ENCODE data around the gene PCSK2. TPM values are rescaled to one million over a fixed set of nuclear protein-coding genes. Genes with fewer than 3 reads are reported as not detected.

Gene PCSK2
- total RNA-seq, 3 donors from 2014 or later (not counting 1 experiment from before 2014, with no cell fraction given): not detected

- no peaks in the 10 kb centered on the region for H3K36me3 ChIP-seq (ENCODE audit: control insufficient read depth, insufficient read depth, low read length)
- no peak for ATAC-seq
- intact Hi-C loops (cut with micrococcal nuclease): loop anchor here (5.0 to 10.0 kb wide), 2 partner anchors 458 to 960 kb away; partner anchors contain the start of genes DZANK1, MGME1, POLR3F and SNX5
- no peaks in the 10 kb centered on the region for H3K27me3 ChIP-seq (ENCODE audit: control insufficient read depth, insufficient read depth, low read length)
- H3K4me1 ChIP-seq (ENCODE audit: control insufficient read depth, insufficient read depth, low read length): peaks cover 63% of the 10 kb centered on the region
- H3K36me3 Mint-ChIP-seq: no peaks in the 10 kb centered on the region
- no peak overlapping the region for H3K4me3 ChIP-seq (ENCODE audit: low read length)
- H3K27ac ChIP-seq (ENCODE audit: low read length): peak overlapping the region; percentile 74
- DNase-seq: peak in 1 of 2 donors; percentile 22
- TF ChIP-seq, protein P1, sequence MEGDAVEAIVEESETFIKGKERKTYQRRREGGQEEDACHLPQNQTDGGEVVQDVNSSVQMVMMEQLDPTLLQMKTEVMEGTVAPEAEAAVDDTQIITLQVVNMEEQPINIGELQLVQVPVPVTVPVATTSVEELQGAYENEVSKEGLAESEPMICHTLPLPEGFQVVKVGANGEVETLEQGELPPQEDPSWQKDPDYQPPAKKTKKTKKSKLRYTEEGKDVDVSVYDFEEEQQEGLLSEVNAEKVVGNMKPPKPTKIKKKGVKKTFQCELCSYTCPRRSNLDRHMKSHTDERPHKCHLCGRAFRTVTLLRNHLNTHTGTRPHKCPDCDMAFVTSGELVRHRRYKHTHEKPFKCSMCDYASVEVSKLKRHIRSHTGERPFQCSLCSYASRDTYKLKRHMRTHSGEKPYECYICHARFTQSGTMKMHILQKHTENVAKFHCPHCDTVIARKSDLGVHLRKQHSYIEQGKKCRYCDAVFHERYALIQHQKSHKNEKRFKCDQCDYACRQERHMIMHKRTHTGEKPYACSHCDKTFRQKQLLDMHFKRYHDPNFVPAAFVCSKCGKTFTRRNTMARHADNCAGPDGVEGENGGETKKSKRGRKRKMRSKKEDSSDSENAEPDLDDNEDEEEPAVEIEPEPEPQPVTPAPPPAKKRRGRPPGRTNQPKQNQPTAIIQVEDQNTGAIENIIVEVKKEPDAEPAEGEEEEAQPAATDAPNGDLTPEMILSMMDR (IDR thresholded peaks at IDR 0.05): no peak
- H3K4me1 Mint-ChIP-seq: peaks cover 75 to 76% of the 10 kb centered on the region in 2 donors
- H3K9me3 ChIP-seq (ENCODE audit: control insufficient read depth, insufficient read depth, low read length): no peaks in the 10 kb centered on the region
- H3K27ac Mint-ChIP-seq: peak overlapping the region; percentile 85 to 93
- no CpG with 5 or more reads among the region's 2 CpGs for WGBS (ENCODE audit: insufficient coverage)
- H3K27me3 Mint-ChIP-seq (ENCODE audit: low read depth in 2 of 2): no peaks in the 10 kb centered on the region
- peak overlapping the region; percentile 83 for H3K4me3 Mint-ChIP-seq
- H3K9me3 Mint-ChIP-seq: no peaks in the 10 kb centered on the region
Measured at GRCh38 chr20:17507032-17507431, 280.2 kb downstream of the PCSK2 start.

GRCh38 chr20:17507531-17507930 lies 280.7 kb downstream of the PCSK2 start:
- Mint-ChIP-seq H3K9me3 (no peaks in the 10 kb centered on the region), H3K27me3 (ENCODE audit: low read depth in 2 of 2) (no peaks in the 10 kb centered on the region), H3K4me3 (peak overlapping the region; percentile 83), H3K36me3 (no peaks in the 10 kb centered on the region), H3K27ac (peak overlapping the region; percentile 85 to 93), H3K4me1 (peaks cover 77 to 79% of the 10 kb centered on the region in 2 donors)
- no peak overlapping the region for H3K27ac ChIP-seq (ENCODE audit: low read length)
- 84% methylated on average over 5 of the region's 5 CpGs for WGBS (ENCODE audit: insufficient coverage)
- H3K27me3 ChIP-seq (ENCODE audit: control insufficient read depth, insufficient read depth, low read length): no peaks in the 10 kb centered on the region
- TF ChIP-seq, protein P1 (IDR thresholded peaks at IDR 0.05): no peak
- H3K36me3 ChIP-seq (ENCODE audit: control insufficient read depth, insufficient read depth, low read length): no peaks in the 10 kb centered on the region
- ATAC-seq: no peak
- peaks cover 68% of the 10 kb centered on the region for H3K4me1 ChIP-seq (ENCODE audit: control insufficient read depth, insufficient read depth, low read length)
- H3K4me3 ChIP-seq (ENCODE audit: low read length): no peak overlapping the region
- no peak for DNase-seq
- no peaks in the 10 kb centered on the region for H3K9me3 ChIP-seq (ENCODE audit: control insufficient read depth, insufficient read depth, low read length)
- intact Hi-C loops (cut with micrococcal nuclease): loop anchor here (5.0 to 10.0 kb wide), 2 partner anchors 457 to 960 kb away; partner anchors contain the start of genes DZANK1, MGME1, POLR3F and SNX5

- H3K9me3 Mint-ChIP-seq: no peaks in the 10 kb centered on the region
- H3K27ac ChIP-seq (ENCODE audit: low read length): no peak overlapping the region
- peaks cover 75 to 80% of the 10 kb centered on the region in 2 donors for H3K4me1 Mint-ChIP-seq
- TF ChIP-seq, protein P1 (IDR thresholded peaks at IDR 0.05): no peak
- no peaks in the 10 kb centered on the region for H3K9me3 ChIP-seq (ENCODE audit: control insufficient read depth, insufficient read depth, low read length)
- H3K27me3 ChIP-seq (ENCODE audit: control insufficient read depth, insufficient read depth, low read length): no peaks in the 10 kb centered on the region
- H3K4me1 ChIP-seq (ENCODE audit: control insufficient read depth, insufficient read depth, low read length): peaks cover 59% of the 10 kb centered on the region
- intact Hi-C loops (cut with micrococcal nuclease): loop anchor here (5.0 to 10.0 kb wide), 2 partner anchors 456 to 959 kb away; partner anchors contain the start of genes DZANK1, MGME1, POLR3F and SNX5
- no peaks in the 10 kb centered on the region for H3K27me3 Mint-ChIP-seq (ENCODE audit: low read depth in 2 of 2)
- H3K36me3 Mint-ChIP-seq: no peaks in the 10 kb centered on the region
- H3K27ac Mint-ChIP-seq: no peak overlapping the region
- DNase-seq (no peak), ATAC-seq (no peak)
- H3K36me3 ChIP-seq (ENCODE audit: control insufficient read depth, insufficient read depth, low read length): no peaks in the 10 kb centered on the region
- 97% methylated on average over 18 of the region's 18 CpGs for WGBS (ENCODE audit: insufficient coverage)
- H3K4me3 Mint-ChIP-seq: no peak overlapping the region
- H3K4me3 ChIP-seq (ENCODE audit: low read length): no peak overlapping the region
Measured at GRCh38 chr20:17508756-17509155, 281.9 kb downstream of the PCSK2 start.

DNA sequence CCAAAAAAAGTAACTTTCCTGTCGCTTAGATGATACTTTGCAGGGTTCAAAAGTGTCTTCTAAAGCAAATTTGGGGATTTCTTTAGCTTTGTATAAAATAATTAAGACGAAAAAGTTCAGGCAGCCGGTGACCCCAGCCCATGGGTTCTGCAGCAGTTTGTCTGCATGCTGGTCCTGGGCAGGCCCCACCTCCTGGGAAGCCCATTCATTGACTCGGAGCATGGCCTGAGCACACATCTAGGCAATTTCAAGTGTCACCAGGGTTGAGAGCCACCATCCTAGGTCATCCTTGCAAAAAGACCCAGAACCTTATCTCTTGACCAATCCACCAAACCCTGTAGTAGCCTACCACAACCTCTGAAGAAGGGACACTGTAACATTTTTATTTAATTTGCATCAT lies 283.7 kb downstream of the PCSK2 start:
- Histone ChIP-seq H3K27me3 (ENCODE audit: control insufficient read depth, insufficient read depth, low read length) (no peaks in the 10 kb centered on the region), H3K4me3 (ENCODE audit: low read length) (no peak overlapping the region), H3K36me3 (ENCODE audit: control insufficient read depth, insufficient read depth, low read length) (no peaks in the 10 kb centered on the region), H3K27ac (ENCODE audit: low read length) (no peak overlapping the region), H3K9me3 (ENCODE audit: control insufficient read depth, insufficient read depth, low read length) (no peaks in the 10 kb centered on the region), H3K4me1 (ENCODE audit: control insufficient read depth, insufficient read depth, low read length) (peaks cover 42% of the 10 kb centered on the region)
- Mint-ChIP-seq H3K27ac (peak overlapping the region in 1 of 2 donors; percentile 50), H3K4me3 (no peak overlapping the region), H3K4me1 (peaks cover 57 to 63% of the 10 kb centered on the region in 2 donors), H3K27me3 (ENCODE audit: low read depth in 2 of 2) (no peaks in the 10 kb centered on the region), H3K9me3 (no peaks in the 10 kb centered on the region), H3K36me3 (no peaks in the 10 kb centered on the region)
- 75% methylated on average over 4 of the region's 4 CpGs for whole genome bisulfite sequencing (ENCODE audit: insufficient coverage)
- ATAC-seq: no peak
- TF ChIP-seq, protein P1 (IDR thresholded peaks at IDR 0.05): no peak
- no peak for DNase-seq
- intact Hi-C loops (cut with micrococcal nuclease): no loop called here
